Fibroblast of pulmonary artery (primary cell): Measurements from ENCODE around the gene ECHS1.

Experiments used
- DNase-seq: peaks from one replicate; pipeline ENCODE4 v3.0.0-alpha.2; 2010; ENCODE audit warnings: low read depth
- H3K4me3 ChIP-seq: replicated peaks from 2 replicates; pipeline ENCODE4 v1.5.1; 2011; ENCODE audit warnings: low read depth, mild to moderate bottlenecking, control low read depth, low read length, moderate library complexity
- TF ChIP-seq, protein P1 (sequence below): IDR thresholded peaks from 2 replicates; pipeline ENCODE4 v1.5.1; 2011; ENCODE audit warnings: mild to moderate bottlenecking, control low read depth, low read length, inconsistent platforms; ENCODE audit errors: missing control alignments

The ECHS1 gene

DNA sequence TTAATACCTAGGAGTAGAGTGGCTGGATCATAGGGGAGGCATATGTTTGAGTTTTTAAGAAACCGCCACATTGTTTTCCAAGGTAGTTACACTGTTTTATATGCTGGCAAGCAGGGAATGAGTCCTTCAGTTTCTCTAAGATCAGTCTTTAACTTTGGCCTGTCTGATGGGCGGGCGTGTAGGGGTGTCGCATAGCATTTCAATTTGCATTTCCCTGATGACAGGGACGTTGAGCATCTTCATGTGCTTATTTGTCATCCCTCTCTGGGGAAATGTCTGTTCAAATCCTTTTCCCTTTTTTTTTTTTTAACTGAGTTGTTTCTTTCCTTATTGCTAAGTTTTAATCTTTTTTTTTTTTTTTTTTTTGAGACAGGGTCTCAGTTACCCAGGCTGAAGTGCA lies 30.6 kb upstream of the ECHS1 start:
- DNase-seq: no peak
- H3K4me3 ChIP-seq: no peak overlapping the region
- TF ChIP-seq, protein P1, sequence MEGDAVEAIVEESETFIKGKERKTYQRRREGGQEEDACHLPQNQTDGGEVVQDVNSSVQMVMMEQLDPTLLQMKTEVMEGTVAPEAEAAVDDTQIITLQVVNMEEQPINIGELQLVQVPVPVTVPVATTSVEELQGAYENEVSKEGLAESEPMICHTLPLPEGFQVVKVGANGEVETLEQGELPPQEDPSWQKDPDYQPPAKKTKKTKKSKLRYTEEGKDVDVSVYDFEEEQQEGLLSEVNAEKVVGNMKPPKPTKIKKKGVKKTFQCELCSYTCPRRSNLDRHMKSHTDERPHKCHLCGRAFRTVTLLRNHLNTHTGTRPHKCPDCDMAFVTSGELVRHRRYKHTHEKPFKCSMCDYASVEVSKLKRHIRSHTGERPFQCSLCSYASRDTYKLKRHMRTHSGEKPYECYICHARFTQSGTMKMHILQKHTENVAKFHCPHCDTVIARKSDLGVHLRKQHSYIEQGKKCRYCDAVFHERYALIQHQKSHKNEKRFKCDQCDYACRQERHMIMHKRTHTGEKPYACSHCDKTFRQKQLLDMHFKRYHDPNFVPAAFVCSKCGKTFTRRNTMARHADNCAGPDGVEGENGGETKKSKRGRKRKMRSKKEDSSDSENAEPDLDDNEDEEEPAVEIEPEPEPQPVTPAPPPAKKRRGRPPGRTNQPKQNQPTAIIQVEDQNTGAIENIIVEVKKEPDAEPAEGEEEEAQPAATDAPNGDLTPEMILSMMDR: no peak

DNA sequence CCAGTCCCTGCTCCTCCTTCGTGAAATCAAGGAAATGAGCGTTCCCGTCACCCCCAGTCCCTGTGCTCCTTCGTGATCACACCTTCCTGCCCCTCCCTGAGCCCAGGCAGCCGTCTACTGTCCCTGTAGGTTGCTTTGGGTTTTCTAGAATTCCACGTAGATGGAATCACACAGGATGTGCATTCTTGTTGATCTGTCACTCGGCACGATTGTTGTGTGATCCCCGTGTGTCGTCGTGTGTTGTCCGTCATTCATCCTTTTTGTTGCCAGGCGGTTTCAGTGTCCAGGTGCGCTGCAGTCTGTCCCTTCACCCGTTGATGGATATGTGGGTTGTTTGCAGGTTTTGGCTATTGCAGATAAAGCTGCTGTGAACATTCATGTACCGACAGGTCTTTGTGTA lies 30.2 kb upstream of the ECHS1 start:
- TF ChIP-seq, protein P1: no peak
- no peak overlapping the region for H3K4me3 ChIP-seq
- DNase-seq: no peak

DNA sequence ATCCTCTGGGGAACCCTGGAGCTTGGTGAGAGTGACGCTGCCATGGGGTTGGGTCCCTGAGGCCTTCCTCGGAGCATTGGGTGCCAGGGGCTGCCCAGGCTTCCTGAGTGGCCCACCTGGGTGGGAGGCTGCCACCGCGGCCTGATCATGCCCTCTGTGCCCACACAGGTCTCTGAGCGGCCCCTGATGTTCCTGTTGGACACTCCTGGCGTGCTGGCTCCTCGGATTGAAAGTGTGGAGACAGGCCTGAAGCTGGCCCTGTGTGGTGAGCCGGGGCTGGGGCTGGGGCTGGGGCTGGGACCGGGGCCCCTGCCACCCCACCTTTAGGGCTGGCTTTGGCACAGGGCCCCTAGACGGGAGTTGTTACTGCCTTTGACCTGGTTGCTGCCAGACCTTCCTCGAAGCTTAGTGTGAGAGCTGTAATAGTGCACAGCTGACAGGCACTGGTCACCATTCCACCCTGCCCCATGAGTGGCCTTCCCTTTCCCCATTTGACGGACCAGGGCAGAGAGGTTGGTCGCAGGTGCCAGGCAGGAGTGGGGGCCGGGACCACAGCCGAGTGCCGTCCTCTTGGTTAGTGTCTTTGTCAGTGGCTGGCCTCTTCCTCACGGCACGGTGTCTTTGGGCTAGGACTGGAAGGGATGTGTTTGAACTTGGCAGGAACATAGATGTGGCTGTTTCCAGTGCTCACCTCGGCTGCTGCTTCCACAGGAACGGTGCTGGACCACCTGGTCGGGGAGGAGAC lies 29.0 kb upstream of the ECHS1 start:
- no peak overlapping the region for H3K4me3 ChIP-seq
- TF ChIP-seq, protein P1: no peak
- no peak for DNase-seq

DNA sequence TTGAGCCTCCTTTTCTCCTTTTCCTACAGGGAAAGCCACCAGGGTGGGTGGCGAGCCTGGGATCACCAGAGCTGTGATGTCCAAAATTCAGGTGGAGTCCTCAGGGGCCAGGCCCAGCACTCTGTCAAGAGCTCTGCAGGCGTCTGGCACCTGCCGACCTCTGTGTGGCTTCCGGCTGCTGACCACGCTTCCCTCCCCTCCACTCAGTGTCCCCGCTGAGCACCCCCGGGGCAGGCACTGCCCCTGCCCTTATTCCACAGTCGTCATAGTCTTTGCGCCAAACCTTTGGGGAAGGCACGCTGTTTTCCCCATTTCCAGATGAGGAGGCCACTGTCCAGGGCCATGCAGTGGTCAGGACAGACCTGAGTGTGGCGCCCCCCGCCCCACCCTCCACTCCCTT lies 28.3 kb upstream of the ECHS1 start:
- TF ChIP-seq, protein P1: no peak

DNA sequence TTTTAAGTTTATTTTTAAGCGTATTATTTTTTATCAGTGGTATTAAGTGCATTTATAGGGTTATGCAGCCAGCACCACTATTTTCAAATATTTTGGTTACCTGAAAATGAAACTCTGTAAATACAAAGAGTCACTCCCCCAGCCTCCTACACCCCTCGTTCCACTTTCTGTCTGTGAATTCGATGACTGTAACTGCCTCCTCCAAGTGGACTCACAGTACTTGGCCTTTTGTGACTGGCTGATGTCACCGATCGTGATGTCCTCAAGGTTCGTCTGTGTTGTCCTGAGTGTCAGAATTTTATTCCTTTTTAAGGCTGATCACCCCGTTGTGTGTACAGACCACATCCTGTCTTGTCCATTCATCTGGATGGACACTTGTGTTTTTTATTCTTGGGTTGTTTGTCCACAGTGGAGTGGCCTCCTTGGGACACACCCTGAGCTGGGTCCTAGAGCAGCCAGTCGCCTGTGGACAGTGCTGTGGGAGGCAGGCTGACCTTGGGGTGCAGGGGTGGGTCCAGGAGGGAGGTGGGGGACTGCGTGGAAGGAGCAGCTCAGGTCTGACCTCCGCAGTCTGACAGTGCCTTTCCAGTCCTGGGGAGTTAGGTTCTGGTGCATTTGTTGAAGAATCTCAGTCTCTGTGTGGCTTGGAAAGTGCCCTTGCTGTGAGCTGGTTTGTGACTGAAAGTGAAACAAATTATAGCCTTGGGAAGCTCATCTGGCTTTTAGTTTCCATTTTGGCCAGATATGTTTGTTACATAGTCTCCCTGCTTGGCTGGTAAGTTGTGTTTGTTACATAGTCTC lies 27.7 kb upstream of the ECHS1 start:
- no peak overlapping the region for H3K4me3 ChIP-seq
- no peak for DNase-seq
- TF ChIP-seq, protein P1: no peak

More for the DNA sequence above, 28.3 kb upstream of the ECHS1 start:
- no peak overlapping the region for H3K4me3 ChIP-seq
- DNase-seq: no peak

DNA sequence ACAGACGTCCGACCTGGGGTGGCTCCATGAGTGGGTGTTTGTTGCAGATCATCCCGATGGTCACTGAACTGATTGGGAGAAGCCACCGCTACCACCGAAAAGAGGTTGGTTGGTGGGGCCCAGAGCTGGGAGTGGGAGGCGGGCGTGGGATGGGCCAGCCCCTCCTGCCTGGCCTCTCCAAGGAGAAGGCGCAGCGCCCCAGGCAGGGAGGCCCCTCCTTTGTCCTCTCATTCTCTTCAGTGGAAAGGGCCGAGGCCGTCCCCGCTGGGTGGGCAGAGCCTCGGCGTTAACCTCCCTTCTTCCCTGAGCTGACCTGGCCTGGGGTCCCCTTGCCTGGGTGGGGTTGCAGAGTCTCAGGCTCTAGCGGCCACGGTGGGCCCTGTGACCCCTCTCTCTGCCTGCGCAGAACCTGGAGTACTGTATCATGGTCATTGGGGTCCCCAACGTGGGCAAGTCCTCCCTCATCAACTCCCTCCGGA lies 26.0 kb upstream of the ECHS1 start:
- H3K4me3 ChIP-seq: no peak overlapping the region
- TF ChIP-seq, protein P1: no peak
- DNase-seq: no peak
